Neural cell (in vitro differentiated cells): ENCODE data around the gene SESN1. TPM values are rescaled to one million over a fixed set of nuclear protein-coding genes. Genes with fewer than 3 reads are reported as not detected.

Experiments used
- H2AFZ ChIP-seq: fragments of 200-600, 300-800 bp; sonication (generic), shearing (Covaris generic); 2 replicates; pipeline ENCODE4 v1.6.0; 2014; ENCODE audit warnings: low read depth, mild to moderate bottlenecking, antibody characterized with exemption, low read length, moderate library complexity
- H3F3A ChIP-seq: fragments of 200-600 bp; shearing (Covaris generic); 2 replicates; pipeline ENCODE4 v1.6.1; 2016; ENCODE audit warnings: mild to moderate bottlenecking, moderate library complexity, mixed read lengths, antibody characterized with exemption, low read length; ENCODE audit not compliant: insufficient read depth, poor library complexity, severe bottlenecking
- H3K27ac ChIP-seq: fragments of 200-600, 300-800 bp; sonication (generic), shearing (Covaris generic); 2 replicates; pipeline ENCODE4 v1.5.1; 2014; ENCODE audit warnings: mild to moderate bottlenecking, low read length, moderate library complexity
- H3K27me3 ChIP-seq: fragments of 300-800, 200-600 bp; sonication (generic), shearing (Covaris generic); 2 replicates; pipeline ENCODE4 v1.6.0; 2014; ENCODE audit warnings: mild to moderate bottlenecking, low read depth, low read length, moderate library complexity; ENCODE audit not compliant: insufficient read depth
- H3K36me3 ChIP-seq: fragments of 300-800, 200-600 bp; sonication (generic), shearing (Covaris generic); 2 replicates; pipeline ENCODE4 v1.5.1; 2014; ENCODE audit warnings: mild to moderate bottlenecking, antibody characterized with exemption, low read length, moderate library complexity; ENCODE audit not compliant: insufficient read depth
- H3K4me2 ChIP-seq: fragments of 300-800, 200-600 bp; sonication (generic), shearing (Covaris generic); 2 replicates; pipeline ENCODE4 v1.6.0; 2014; ENCODE audit warnings: mild to moderate bottlenecking, low read length
- H3K4me3 ChIP-seq: fragments of 300-800, 200-600 bp; sonication (generic), shearing (Covaris generic); 2 replicates; pipeline ENCODE4 v1.5.1; 2014; ENCODE audit warnings: mild to moderate bottlenecking, low read length, moderate library complexity
- H3K79me2 ChIP-seq: fragments of 200-600 bp; shearing (Covaris generic); replicated peaks from 2 replicates; pipeline ENCODE4 v1.6.0; 2014; ENCODE audit warnings: mild to moderate bottlenecking, low read length, moderate library complexity; ENCODE audit not compliant: insufficient read depth
- H3K9ac ChIP-seq: fragments of 300-800, 200-600 bp; sonication (generic), shearing (Covaris generic); 2 replicates; pipeline ENCODE4 v1.6.1; 2016; ENCODE audit warnings: mild to moderate bottlenecking, low read length, mixed read lengths
- H3K9me2 ChIP-seq: fragments of 200-600 bp; shearing (Covaris generic); 2 replicates; pipeline ENCODE4 v1.6.1; 2016; ENCODE audit warnings: mild to moderate bottlenecking, low read length, mixed read lengths; ENCODE audit not compliant: insufficient read depth
- H3K9me3 ChIP-seq: fragments of 200-600, 300-800 bp; sonication (generic), shearing (Covaris generic); 2 replicates; pipeline ENCODE4 v1.6.1; 2016; ENCODE audit warnings: mild to moderate bottlenecking, mixed run types, low read length, moderate library complexity, mixed read lengths
- H4K20me1 ChIP-seq: fragments of 200-600 bp; shearing (Covaris generic); 2 replicates; pipeline ENCODE4 v1.6.1; 2016; ENCODE audit warnings: mild to moderate bottlenecking, mixed run types; ENCODE audit not compliant: insufficient read depth
- CTCF ChIP-seq: fragments of 450-650 bp; IDR thresholded peaks from 2 replicates; pipeline ENCODE4 v1.5.1; 2014; ENCODE audit warnings: antibody characterized with exemption, mild to moderate bottlenecking, moderate library complexity; ENCODE audit not compliant: poor library complexity, severe bottlenecking
- EP300 ChIP-seq: fragments of 450-650 bp; conservative IDR thresholded peaks from 2 replicates; pipeline ENCODE4 v1.6.1; 2014; ENCODE audit warnings: antibody characterized with exemption, mild to moderate bottlenecking, moderate library complexity; ENCODE audit not compliant: poor library complexity, severe bottlenecking
- EZH2 ChIP-seq: fragments of 200-600, 300-800 bp; shearing (Covaris generic), sonication (generic); IDR thresholded peaks from 2 replicates; pipeline ENCODE4 v1.6.1; 2014; ENCODE audit warnings: antibody characterized with exemption, low read length, borderline replicate concordance, mild to moderate bottlenecking; ENCODE audit not compliant: insufficient read depth, poor library complexity, severe bottlenecking
- MXI1 ChIP-seq: fragments of 450-650 bp; conservative IDR thresholded peaks from 2 replicates; pipeline ENCODE4 v1.6.1; 2014; ENCODE audit warnings: antibody characterized with exemption, mild to moderate bottlenecking; ENCODE audit not compliant: poor library complexity, severe bottlenecking
- POLR2AphosphoS5 ChIP-seq: IDR thresholded peaks from 2 replicates; pipeline ENCODE4 v1.6.1; 2012
- RAD21 ChIP-seq: fragments of 450-650 bp; conservative IDR thresholded peaks from 2 replicates; pipeline ENCODE4 v1.6.1; 2014; ENCODE audit warnings: antibody characterized with exemption, mild to moderate bottlenecking, moderate library complexity
- REST ChIP-seq: IDR thresholded peaks from 2 replicates; pipeline ENCODE4 v1.6.1; 2012; ENCODE audit warnings: borderline replicate concordance
- SMC3 ChIP-seq: fragments of 450-650 bp; conservative IDR thresholded peaks from 2 replicates; pipeline ENCODE4 v1.6.1; 2014; ENCODE audit warnings: antibody characterized with exemption, mild to moderate bottlenecking, moderate library complexity; ENCODE audit not compliant: poor library complexity
- TAF1 ChIP-seq: IDR thresholded peaks from 2 replicates; pipeline ENCODE4 v1.6.1; 2012; ENCODE audit warnings: low read depth
- polyA plus RNA-seq: library from polyadenylated mRNA; depleted of rRNA; stranded (reverse); fragments of >200 nt; gene quantifications from 2 replicates; pipeline ENCODE4 v1.2.3, GENCODE V29; 2014

SESN1 gene
- polyA plus RNA-seq, 1 donor from 2014 or later: 46.4 TPM

- no peaks in the 10 kb centered on the region for H3K79me2 ChIP-seq
- H3K27ac ChIP-seq: no peak overlapping the region
- H4K20me1 ChIP-seq: no peaks in the 10 kb centered on the region
- no peak overlapping the region for H3K4me2 ChIP-seq
- H3F3A ChIP-seq: no peaks in the 10 kb centered on the region
- no peak for TF ChIP-seq SMC3
- no peak overlapping the region for H2AFZ ChIP-seq
- no peak overlapping the region for H3K9ac ChIP-seq
- H3K9me2 ChIP-seq: no peaks in the 10 kb centered on the region
- no peaks in the 10 kb centered on the region for H3K9me3 ChIP-seq
- H3K36me3 ChIP-seq: no peaks in the 10 kb centered on the region
- H3K27me3 ChIP-seq: no peaks in the 10 kb centered on the region
- no peak overlapping the region for H3K4me3 ChIP-seq
These were observed 80.9 kb downstream of the SESN1 start for GRCh38 chr6:109013656-109014305.

GRCh38 chr6:109010705-109011102, 83.9 kb downstream of the SESN1 start:
- Histone ChIP-seq H3K79me2 (peaks cover 11% of the 10 kb centered on the region), H3K4me3 (no peak overlapping the region), H3F3A (no peaks in the 10 kb centered on the region), H4K20me1 (no peaks in the 10 kb centered on the region), H3K36me3 (no peaks in the 10 kb centered on the region), H3K27ac (no peak overlapping the region), H3K27me3 (no peaks in the 10 kb centered on the region), H2AFZ (no peak overlapping the region), H3K9me2 (no peaks in the 10 kb centered on the region), H3K4me2 (no peak overlapping the region), H3K9ac (no peak overlapping the region), H3K9me3 (no peaks in the 10 kb centered on the region)
- TF ChIP-seq CTCF (no peak), EZH2 (no peak), TAF1 (no peak), REST (no peak), POLR2AphosphoS5 (no peak), EP300 (no peak), SMC3 (no peak), RAD21 (no peak), MXI1 (no peak)
